Psoas muscle (tissue), 8 donors: Measurements from ENCODE around the gene SWAP70. TPM values are rescaled to one million over a fixed set of nuclear protein-coding genes. Genes with fewer than 3 reads are reported as not detected.
"Not testable (repeated sequence)": the region's sequence is repeated elsewhere in the genome, so short reads cannot be mapped to it uniquely, and the experiment has no call there.

Source experiments
- ATAC-seq, 4 donors: fragments of 200-7000 bp; cut with Tn5 transposase; one replicate each; pipeline ENCODE4 v1.9.1; 2020; ENCODE audit warnings: moderate library complexity in 3 of 4, mild to moderate bottlenecking in 2 of 4
- DNase-seq, 2 donors: peaks; one replicate each; pipeline ENCODE4 v3.0.0-alpha.2; 2020
- H3K27ac ChIP-seq: fragments of 200-600 bp; one replicate; pipeline ENCODE4 v1.8.0; 2022
- H3K27me3 ChIP-seq, 3 donors: fragments of 200-600 bp in 1 of 3; one replicate each; pipeline versions ENCODE4 v1.6.1 to v1.8.0; 2013 to 2022; ENCODE audit warnings: low read length in 2 of 3, mild to moderate bottlenecking in 2 of 3, moderate library complexity in 1 of 3; ENCODE audit not compliant: insufficient read depth in 3 of 3
- H3K36me3 ChIP-seq, 2 donors: fragments of 200-600 bp in 1 of 2; one replicate each; pipeline versions ENCODE4 v1.6.1 to v1.8.0; 2013 to 2022; ENCODE audit warnings: low read depth in 1 of 2, mild to moderate bottlenecking in 1 of 2, moderate library complexity in 1 of 2; ENCODE audit not compliant: insufficient read depth in 1 of 2
- H3K4me1 ChIP-seq: fragments of 200-600 bp; one replicate; pipeline ENCODE4 v1.8.0; 2022
- H3K4me3 ChIP-seq: fragments of 200-600 bp; one replicate; pipeline ENCODE4 v1.8.0; 2022; ENCODE audit warnings: mild to moderate bottlenecking
- H3K9me3 ChIP-seq: fragments of 200-600 bp; one replicate; pipeline ENCODE4 v1.8.0; 2022
- CTCF ChIP-seq: fragments of 200-600 bp; IDR thresholded peaks from one replicate; pipeline ENCODE4 v1.8.0; 2022; ENCODE audit warnings: antibody characterized with exemption
- WGBS, 3 donors: extraction: QIAGEN DNeasy Blood & Tissue Kit; methylation state at CpG; one replicate each; pipeline versions ENCODE4 v1.1.6 to v1.1.7; 2013; 5-methylcytosine and 5-hydroxymethylcytosine counted together
- intact Hi-C, 2 donors: fragments of 100-400 bp; cut with DNase I; formaldehyde crosslinking; loops; one replicate each; pipeline versions ENCODE4 v1.11.0 to v1.14.2; 2022
- polyA plus RNA-seq, 3 donors: library from polyadenylated mRNA; stranded (reverse); fragments of 200-250 nt; gene quantifications; one replicate each; pipeline ENCODE4 v1.2.3, GENCODE V29; 2013
- total RNA-seq, 4 donors: library from RNA; stranded (reverse); fragmentation: NEBNext Ultra II Directional in 2 of 4; extraction: Animal tissue kit (Norgen Biotek cat#: 25700) in 2 of 4; gene quantifications; one replicate each; pipeline versions ENCODE4 v1.2.1 to v1.2.4, GENCODE V29; 2021 to 2023
- donor health status: healthy with polysubstance abuse.
- donor health status: DM: no; HTN: no; CAD: no; lungs with moderate emphysema.
- donor health status: Bipolar disorder and iron deficiency.
- donor health status: healthy.
- donor health status: DM: yes; HTN: yes; CAD: no.
- donor health status: DM: no; HTN: no; CAD: no.
- donor health status: DM: no; HTN: no; CAD: no.
- donor health status: DM: yes; HTN: yes; CAD: no.

Gene SWAP70
- total and polyA plus RNA-seq, 7 donors, result 4.3 to 13.3 (median 8.2) TPM

GRCh38 chr11:9617940-9618339 is 45.9 kb upstream of the SWAP70 start:
- no peaks in the 10 kb centered on the region for H3K27me3 ChIP-seq
- no peaks in the 10 kb centered on the region for H3K36me3 ChIP-seq
- intact Hi-C loops, result loop anchor here in 1 of 2 donors (10.0 kb wide), 1 partner anchor 83 kb away; no protein-coding TSS in a partner anchor
- H3K9me3 ChIP-seq, result no peaks in the 10 kb centered on the region
- H3K4me1 ChIP-seq, result peaks cover 6% of the 10 kb centered on the region
- H3K4me3 ChIP-seq, result no peak overlapping the region
- 29 to 56% (median 32%) methylated on average over 5 of the region's 5 CpGs for WGBS, 3 donors
- peak overlapping the region; percentile 69 for H3K27ac ChIP-seq
- TF ChIP-seq CTCF, result no peak
- ATAC-seq, result peak in 1 of 4 donors; percentile 29
- no peak for DNase-seq

DNA sequence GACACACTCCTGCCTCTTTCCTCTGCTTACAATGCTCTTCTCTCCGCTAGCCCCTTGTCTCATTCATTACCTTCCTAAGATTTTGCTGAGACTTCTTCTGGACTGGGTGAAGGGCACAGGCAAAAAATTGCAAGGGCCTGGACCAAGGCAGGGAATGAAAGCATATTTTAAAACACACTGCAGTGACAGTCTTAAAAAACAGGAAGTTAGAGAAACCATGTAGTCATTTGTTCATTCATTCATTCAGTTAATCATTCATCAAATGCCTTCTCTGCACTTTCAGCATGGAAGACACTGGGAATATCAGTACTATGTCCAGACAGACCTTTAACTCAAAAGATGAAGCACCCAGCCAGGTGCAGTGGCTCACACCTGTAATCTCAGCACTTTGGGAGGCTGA is 44.9 kb upstream of the SWAP70 start:
- Histone ChIP-seq H3K27ac (no peak overlapping the region), H3K9me3 (no peaks in the 10 kb centered on the region), H3K36me3 (no peaks in the 10 kb centered on the region), H3K4me3 (no peak overlapping the region), H3K27me3 (no peaks in the 10 kb centered on the region), H3K4me1 (peaks cover 6% of the 10 kb centered on the region)
- ATAC-seq (no peak), DNase-seq (no peak)
- intact Hi-C loops, result loop anchor here in 1 of 2 donors (10.0 kb wide), 1 partner anchor 84 kb away; no protein-coding TSS in a partner anchor
- 97 to 100% (median 100%) methylated on average over 1 of the region's 1 CpG for WGBS, 3 donors
- no peak for TF ChIP-seq CTCF

GRCh38 chr11:9619971-9620370 is 43.9 kb upstream of the SWAP70 start:
- intact Hi-C loops, result loop anchor here in 1 of 2 donors (10.0 kb wide), 1 partner anchor 85 kb away; no protein-coding TSS in a partner anchor
- Histone ChIP-seq H3K4me3 (no peak overlapping the region), H3K36me3 (no peaks in the 10 kb centered on the region), H3K27me3 (no peaks in the 10 kb centered on the region), H3K9me3 (no peaks in the 10 kb centered on the region), H3K27ac (no peak overlapping the region), H3K4me1 (peaks cover 6% of the 10 kb centered on the region)
- no peak for ATAC-seq
- DNase-seq, result no peak
- no peak for TF ChIP-seq CTCF

- H3K27me3 ChIP-seq, intact Hi-C loops, H3K27ac ChIP-seq, ATAC-seq, DNase-seq, H3K9me3 ChIP-seq, H3K4me3 ChIP-seq, H3K36me3 ChIP-seq, H3K4me1 ChIP-seq: not testable (repeated sequence)
- 75 to 80% (median 77%) methylated on average over 7 of the region's 7 CpGs for WGBS, 3 donors
These were observed 41.5 kb upstream of the SWAP70 start for GRCh38 chr11:9622353-9622752.

DNA sequence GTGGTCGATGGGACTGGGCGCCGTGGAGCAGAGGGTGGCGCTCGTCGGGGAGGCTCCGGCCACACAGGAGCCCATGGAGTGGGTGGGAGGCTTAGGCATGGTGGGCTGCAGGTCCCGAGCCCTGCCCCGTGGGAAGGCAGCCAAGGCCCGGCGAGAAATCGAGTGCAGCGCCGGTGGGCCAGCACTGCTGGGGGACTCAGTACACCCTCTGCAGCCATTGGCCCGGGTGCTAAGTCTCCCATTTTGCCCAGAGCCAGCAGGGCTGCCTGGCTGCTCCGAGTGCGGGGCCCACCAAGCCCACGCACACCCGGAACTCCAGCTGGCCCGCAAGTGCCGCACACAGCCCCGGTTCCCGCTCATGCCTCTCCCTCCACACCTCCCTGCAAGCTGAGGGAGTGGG is 40.8 kb upstream of the SWAP70 start:
- H3K4me3 ChIP-seq, ATAC-seq, DNase-seq, H3K4me1 ChIP-seq, intact Hi-C loops, H3K36me3 ChIP-seq, H3K9me3 ChIP-seq, H3K27me3 ChIP-seq, H3K27ac ChIP-seq: not testable (repeated sequence)
- 93 to 96% (median 96%) methylated on average over 16 to 23 of the region's 23 CpGs for WGBS, 3 donors

DNA sequence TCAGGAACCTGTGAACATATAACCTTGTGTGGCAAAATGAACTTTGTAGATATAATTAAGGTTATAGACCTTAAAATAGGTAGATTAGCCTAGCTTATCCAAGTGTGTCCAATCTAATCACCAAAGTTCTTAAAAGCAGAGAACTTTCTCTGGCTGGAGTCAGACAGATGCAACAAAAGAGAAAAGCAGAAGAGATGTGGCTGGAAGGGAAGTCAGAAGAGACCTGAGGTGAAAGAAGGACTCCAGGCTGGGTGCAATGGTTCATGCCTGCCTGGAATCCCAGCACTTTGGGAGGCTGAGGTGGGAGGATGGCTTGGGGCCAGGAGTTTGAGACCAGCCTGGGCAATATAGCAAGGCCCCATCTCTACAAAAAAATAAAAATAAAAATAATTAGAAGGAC is 39.4 kb upstream of the SWAP70 start:
- DNase-seq (no peak), ATAC-seq (no peak)
- Histone ChIP-seq H3K36me3 (no peaks in the 10 kb centered on the region), H3K4me1 (no peaks in the 10 kb centered on the region), H3K27ac (no peak overlapping the region), H3K4me3 (no peak overlapping the region), H3K9me3 (no peaks in the 10 kb centered on the region), H3K27me3 (no peaks in the 10 kb centered on the region)
- no peak for TF ChIP-seq CTCF
- intact Hi-C loops, result no loop called here
